NT2/D1 (cell line): ENCODE measurements around the gene PAFAH2.

Experiments
- SUZ12 ChIP-seq: IDR thresholded peaks from 2 replicates; pipeline ENCODE4 v1.6.1; 2011; ENCODE audit not compliant: insufficient read length, insufficient read depth; ENCODE audit errors: extremely low read depth
- YY1 ChIP-seq: IDR thresholded peaks from 2 replicates; pipeline ENCODE4 v1.6.1; 2011; ENCODE audit not compliant: insufficient read length, insufficient read depth
- ZNF274 ChIP-seq: IDR thresholded peaks from 2 replicates; pipeline ENCODE4 v1.6.1; 2011; ENCODE audit warnings: mild to moderate bottlenecking, low read depth, low read length

GRCh38 chr1:25917996-25918395 lies 79.9 kb downstream of the PAFAH2 start:
- no peak for TF ChIP-seq YY1
- no peak for TF ChIP-seq ZNF274
- TF ChIP-seq SUZ12 = no peak
